GM19452 (cell line): Measurements from ENCODE around the gene PTPRN2.

ENCODE experiments used
- ATAC-seq: cut with Tn5 transposase; IDR thresholded peaks from one replicate; pipeline ENCODE4 v1.9.1; 2021; ENCODE audit not compliant: unreplicated experiment

PTPRN2 gene

DNA sequence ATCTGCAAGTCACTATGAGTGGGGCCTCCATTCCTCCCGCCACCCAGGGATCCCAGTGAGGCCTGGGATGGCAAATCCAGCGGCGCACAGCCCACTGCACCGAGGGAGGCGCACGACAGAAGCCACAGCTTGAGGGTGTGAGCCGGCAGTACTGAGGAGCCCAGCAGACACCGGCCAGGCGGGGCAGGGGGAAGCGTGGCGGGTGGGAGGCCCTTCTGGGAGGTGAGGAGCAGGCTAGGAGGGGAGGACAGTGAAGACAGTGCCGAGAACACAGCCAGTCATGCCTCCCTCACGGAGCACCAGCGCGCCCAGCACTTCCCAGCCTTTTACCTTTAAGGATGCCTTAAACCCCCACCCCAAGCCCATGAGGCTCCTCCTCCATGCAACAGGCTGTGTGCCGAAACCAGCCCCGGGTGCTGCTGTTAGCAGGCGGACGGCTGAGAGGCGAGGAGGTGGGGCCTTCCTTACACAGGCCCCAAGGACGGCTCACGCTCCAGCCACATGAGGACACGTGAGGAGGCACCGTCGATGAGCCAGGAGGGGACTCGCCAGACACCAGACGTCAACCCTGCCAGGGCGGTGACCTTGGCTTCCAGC lies 258.5 kb downstream of the PTPRN2 start:
- ATAC-seq = no peak

DNA sequence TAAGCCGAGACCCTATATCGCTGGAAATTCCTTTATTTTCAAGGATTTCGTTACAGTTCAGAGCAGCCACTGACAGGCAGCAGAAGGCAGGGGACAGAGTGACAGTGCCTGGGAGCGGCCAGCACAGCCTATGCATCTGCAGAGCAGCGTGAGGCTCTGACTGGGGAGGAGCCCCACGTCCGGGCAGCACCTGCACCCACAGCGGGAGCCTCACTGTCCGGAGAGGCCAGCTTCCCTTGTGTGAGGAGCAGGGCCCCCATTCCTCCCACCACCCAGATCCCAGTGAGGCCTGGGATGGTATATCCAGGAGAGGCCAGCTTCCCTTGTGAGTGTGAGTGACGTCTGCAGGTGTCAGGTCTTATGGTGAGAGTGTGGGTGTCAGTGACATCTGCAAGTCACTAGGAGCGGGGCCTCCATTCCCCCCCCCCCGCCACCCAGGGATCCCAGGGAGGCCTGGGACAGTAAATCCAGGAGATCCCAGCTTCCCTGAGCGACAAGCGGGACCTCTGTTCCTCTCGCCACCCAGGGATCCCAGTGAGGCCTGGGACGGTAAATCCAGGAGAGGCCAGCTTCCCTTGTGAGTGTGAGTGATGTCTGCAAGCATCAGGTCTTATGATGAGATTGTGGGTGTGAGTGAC lies 259.1 kb downstream of the PTPRN2 start:
- no peak for ATAC-seq

DNA sequence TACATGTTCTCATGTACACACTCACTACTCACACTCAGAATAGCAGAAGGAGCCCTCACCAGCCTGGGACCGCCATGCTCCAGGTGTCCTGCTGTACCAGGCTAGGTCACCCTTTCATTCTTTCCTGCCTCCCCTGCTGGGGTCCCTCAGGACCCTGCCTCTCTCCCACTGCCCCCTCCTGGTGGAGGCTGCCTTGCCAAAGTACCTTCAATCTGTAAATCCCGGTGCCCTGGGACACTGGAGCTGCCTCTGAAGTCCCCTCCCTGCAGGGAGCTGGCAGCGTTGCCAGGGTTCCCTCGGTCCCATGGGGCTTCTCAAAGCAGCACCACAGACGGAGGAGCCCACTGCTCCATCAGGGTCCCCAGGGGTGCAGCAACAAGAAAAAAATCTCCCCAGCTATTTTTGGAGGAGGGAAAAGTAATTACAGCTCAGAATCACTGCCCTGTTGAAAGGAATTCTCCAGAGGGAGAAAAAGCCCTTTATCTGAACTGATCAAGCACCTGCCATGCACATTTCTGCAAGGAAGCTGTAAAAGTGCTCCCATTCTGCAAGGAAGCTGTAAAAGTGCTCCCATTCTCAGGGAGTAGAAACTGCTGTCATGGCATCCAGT lies 259.9 kb downstream of the PTPRN2 start:
- ATAC-seq = no peak

DNA sequence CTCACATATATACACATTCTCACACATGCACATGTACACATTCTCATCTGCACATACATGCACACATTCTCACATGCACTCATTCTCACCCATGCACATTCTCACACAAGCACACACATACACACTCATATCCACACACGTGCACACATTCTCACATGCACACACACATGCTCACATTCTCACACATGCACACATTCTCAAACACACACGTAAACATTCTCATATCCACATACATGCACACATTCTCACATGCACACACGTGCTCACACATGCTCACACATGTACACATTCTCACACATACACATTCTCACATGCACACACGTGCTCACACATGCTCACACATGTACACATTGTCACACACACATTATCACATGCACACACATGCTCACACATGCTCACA lies 260.6 kb downstream of the PTPRN2 start:
- no peak for ATAC-seq

DNA sequence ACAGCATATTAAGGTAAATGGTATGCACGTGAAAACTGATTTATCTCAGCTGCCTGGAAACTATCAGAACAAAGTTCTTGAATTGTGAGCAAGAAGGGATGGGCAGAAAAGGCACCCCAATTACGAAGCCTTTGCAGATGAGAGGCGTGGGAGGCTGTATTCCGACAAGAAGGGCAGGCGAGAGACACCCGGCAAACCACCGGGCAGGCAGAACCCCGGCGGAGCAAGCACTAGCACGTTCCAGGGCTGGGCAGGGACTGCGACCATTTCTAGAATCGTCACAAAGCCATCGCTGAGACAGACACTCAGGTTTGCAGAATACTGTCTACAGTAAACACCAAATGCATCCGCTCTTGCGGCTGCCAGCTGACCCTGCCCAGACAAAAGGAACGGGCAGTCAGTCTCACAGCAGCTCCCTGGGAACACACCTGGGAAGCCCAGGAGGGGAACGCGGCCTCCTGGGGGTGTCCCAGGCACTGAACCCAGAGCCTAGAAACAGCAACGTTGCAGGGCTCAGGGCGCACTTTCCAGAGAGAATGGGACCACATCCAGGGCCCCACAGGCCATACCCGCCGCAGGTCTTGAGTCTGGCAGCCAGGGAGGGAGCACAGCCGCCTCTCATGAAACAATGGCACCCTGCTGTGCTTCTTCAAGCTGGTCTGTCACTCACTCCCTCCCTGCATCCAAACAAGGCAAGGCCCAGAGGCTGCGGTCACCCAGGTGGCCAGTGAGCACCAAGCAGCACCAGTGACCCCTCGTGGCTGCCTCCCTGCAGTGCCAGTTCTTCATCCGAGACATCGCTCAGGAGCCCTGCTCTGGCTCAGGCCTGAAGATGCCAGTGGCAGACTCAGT lies 261.9 kb downstream of the PTPRN2 start:
- no peak for ATAC-seq

DNA sequence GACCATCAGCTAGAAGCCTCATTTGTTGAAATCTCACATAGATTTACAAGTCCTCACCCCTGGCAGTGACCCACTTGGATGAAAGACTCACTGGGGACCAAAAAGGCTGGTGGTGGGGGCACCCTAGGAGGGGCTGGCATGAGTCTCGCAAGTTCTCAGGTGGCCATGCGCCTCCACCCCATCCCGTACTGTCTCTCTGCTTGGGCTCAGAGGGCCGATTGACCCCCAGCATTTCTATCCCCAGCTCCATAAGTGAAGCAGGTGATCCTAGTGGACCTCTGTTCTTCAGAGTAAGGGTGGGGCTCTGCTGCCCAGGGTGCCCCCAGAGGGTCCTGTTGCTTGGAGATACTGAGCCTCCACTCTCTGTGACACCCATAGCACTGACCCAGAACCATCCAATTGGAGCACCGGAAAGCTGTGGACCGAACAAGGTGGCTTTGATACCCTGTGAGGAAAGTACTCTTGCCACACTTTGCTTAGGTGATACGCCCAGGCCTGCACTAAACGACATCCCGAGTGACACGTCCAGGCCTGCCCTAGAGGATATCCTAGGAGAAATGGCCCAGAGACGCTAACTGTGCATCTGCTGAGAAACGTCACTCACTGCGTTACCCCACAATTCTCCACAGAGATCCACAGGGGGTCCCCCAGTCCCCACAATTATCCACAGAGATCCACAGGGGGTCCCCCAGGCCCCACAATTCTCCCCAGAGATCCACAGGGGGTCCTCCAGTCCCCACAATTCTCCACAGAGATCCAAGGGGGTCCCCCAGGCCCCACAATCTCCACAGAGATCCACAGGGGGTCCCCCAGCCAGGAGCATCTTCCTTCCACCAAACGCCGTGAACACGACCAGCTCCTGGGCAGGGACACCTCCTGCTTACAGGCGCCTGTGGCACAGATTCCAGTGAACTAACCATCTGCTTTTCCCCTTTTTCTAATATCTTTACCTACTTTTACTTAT lies 262.9 kb downstream of the PTPRN2 start:
- no peak for ATAC-seq

DNA sequence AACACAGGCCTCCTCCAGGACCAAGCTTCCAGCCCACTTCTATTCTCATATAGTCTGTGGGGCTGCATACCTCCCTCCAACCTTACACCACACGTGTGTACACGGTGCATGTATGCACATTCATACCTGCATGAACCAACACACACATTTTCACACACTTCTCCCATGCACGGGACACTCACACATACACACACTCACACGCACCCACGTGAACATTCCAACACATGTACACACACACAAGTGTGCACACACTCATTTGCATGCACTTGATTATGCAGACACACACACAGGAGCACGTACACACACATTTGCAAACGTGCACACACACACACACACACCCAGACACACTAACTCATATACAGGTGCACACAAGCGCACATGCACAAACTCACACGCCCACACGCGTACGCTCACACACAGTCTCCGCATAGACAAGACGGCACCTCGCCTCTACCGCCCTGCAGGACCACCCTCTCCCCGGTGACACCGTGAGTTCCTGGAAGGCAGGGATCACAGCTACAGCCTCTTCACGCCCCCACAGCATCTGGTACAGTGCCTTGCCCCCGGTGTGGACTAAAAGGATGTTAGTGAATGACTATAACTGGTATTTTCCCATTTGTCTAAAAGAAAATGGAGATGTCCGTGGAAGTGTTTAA lies 263.8 kb downstream of the PTPRN2 start:
- no peak for ATAC-seq

DNA sequence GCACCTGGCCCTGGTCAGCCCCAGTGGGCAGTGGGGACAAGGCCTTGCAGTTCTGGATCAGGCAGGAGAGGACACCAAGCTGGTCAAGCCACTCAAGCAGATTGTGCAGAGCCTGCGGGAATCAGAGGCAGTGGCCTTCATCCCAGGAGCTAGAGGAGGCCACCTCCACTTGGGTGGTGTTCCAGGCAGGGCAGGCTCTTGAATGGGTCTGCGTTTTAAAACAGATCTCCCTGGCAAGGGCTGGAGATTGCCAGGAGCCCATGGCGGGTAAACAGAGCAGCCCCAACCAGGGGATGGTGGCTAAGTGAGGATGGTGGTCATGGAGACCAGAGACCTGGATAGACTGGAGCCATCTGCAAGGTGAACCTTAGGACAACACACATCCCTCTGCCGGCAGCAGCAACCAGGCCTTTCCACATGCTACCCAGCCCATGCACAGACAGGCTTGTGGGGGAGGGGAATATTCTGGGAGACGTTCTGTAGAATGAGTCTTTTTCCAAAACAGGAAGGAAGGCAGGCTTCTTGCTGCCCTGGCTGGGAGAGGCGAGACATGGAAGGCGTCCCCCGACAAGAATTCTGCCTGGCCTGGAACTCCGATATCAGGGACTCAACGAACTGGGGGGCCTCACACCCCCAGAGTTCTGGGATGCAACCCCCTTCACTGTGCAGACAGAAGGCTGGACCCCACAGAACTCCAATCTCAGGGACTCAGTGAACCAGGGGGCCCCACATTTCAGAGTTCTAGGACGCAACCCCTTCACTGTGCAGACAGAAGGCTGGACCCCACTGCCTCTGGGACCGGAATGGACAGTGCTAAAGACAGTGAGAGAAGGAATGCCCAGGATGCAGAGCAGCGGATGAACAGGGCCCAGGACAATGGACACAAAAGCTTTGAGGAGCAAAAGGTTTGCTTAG lies 264.8 kb downstream of the PTPRN2 start:
- no peak for ATAC-seq

DNA sequence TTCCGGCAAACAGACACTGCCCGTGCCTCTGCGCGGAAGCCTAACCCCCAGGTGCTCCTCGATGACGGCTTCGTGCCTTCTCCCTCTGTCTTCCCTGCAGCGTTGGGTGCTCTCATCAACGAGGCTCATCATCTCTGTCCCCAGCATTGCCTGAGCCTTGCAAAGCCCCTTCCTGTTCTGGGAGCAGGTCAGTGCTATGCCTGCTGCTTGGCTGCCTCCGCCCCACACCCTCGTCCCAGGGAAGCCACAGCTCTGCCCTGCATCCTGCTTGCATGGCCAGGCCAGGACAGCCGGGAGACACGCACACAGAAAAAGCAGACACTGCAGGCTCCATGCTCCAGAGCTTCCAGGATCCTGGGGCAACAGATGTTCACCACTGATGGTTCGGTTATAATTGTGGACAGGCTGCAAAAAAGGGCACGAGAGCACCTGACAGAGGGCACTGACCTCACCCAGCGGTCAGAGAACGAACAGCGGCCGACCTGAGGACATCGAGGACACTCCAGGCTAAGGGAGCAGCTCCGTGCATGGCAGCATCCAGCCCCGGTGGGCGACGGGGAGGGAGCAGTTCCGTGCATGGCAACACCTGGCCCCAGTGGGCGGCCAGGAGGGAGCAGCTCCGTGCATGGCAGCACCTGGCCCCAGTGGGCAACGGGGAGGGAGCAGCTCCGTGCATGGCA lies 265.5 kb downstream of the PTPRN2 start:
- ATAC-seq = no peak

DNA sequence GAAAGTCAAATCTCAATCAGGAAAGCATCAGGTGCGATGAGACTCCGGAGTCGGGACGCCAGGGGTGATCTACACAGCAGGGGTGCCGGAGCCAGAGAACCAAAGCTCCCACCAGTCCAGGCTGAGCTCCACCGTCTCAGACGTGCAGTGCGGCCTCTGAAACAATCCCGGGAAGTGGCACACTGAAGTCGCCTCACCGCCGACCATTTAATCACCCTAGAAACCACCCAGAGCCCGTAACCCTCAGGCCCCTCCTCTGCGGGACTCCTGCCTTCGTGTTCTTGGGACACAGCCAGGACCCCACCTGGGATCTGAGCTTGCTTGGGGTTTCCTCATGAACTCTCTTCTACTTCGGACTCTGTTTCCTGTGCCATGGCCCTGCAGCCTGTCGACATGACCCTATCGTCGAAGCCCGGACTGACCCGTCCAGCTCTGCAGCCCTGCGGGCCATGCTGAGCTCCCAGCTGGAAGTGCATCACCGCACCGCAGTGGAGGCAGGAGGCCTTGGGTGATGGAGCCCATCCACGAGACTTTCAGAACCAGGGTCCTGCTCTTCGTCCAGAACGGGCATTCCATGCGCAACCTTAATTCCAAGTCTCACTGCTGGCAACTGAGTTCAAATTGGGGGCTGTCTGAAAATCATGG lies 266.4 kb downstream of the PTPRN2 start:
- no peak for ATAC-seq

DNA sequence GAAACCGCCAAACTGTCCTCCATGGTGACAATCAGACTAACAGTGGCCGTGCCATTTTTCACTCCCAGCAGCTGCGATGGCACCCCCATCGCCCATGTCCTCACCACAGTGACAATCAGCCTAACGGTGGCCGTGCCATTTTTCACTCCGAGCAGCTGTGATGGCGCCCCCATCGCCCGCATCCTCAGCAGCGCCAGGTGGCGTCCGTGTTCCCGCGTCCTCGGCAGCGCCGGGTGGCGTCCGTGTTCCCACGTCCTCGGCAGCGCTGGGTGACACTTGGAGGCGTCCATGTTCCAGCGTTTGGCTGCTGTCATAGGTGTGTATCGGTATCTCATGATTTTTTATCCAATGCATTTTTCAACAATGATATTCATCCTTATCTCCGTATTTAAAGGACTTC lies 267.3 kb downstream of the PTPRN2 start:
- ATAC-seq = no peak

DNA sequence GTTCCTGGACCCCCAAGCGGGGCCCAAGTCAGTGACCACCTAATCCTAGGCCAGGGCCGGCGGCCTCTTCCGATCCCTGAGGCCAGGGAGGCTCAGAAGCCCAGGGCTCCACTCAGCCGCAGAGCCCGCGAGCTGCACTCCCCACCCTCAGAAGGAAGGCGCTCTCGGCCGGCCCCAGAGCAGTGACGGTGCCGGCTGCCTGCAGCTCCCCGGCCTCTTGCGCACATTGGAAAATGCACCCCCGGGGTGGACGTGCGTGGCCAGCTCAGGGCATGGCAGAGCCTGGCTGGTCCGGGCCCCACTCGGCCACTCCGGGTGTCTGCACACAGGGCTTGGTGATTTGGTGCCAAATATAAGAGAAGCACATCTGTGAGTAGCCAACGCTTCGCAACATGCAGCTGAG lies 269.1 kb downstream of the PTPRN2 start:
- no peak for ATAC-seq

DNA sequence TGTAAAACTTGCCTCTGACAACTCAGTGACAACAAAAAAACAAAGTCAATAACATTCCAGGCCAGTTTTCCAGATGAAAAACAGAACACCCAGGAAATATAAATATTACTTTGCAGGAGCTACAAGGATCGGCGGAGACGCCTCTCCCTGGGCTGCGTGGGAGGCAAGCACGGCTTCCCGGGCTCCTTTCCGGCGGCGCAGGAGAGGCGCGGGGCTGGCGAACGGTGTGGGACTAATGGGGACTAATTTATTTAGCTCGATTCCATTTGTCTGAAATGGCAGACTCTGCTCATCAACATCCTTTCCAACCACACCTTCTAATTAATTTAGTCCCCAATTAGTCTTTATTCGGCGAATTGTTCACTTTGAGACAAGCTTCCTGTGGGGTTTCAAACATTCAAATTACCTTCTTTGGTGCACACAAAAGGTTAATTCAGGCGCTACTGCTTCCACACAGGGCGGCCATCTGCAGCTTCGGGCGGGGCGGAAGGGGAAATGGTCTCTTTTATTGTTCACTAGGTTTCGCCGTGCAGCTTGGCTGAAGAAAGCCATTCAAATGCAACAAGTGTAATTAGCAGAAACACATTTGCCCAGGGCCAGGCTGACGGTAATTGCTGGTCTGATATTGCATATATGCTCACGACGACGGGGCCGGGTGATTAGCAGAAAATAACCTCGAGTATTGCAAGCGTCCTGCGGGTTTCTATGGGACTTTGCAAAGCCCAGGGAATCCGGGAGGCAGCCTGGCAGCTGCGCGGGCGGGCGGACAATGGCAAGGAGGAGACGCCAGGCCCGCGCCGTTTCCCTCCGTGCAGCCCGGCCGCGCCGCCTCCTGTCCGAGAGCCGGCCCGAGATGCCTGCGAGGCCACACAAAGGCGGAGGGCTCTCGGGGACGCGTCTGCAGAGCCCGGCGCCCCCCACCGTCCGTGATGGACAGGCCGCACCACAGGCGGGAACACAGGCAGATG lies 270.1 kb downstream of the PTPRN2 start:
- ATAC-seq = no peak

DNA sequence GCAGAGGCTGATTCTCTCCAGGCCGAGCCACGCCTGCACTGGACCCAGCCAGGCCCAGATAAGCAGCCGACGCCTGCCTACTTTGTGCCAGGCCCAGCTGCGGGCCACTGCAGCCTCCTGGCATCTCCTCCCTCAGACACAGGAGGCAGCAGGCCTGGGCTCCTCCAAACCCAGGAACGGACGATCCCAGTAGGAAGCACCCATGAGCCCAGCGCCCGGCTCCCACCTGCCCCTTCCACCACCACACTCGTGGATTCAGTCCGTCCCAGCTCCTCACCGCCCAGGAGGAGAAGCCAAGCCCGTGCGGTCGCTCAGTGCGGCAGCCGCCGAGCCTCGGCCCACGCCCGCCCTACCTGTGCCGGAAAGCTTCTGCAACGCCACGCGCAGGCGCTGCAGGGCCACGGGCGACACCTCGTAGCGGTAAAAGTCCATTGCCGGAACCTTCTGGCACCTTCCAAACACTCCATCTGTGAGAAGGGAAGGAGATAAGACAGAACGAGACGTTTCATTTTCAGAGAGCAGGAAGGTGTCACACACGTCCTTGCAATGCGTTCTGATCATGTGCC lies 271.1 kb downstream of the PTPRN2 start:
- no peak for ATAC-seq

DNA sequence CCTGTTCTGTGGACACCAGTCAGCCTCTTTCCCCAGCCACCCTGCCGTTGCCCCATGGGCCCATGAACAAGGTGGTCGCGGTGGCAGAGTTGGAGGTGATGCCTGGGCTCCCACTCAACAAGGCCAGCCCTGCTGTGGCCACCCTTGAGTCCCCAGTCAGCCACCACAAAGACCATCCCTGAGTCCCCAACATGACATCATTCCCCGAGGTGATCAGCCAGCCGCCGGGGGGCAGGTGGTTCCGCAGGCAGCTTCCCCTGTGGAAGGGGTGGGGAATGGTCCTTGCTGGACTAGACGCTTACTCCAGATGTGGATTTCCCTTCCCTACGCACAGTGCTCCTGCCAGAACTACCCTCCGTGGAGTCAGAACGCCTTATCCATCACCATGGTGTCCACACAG lies 271.7 kb downstream of the PTPRN2 start:
- ATAC-seq = no peak

DNA sequence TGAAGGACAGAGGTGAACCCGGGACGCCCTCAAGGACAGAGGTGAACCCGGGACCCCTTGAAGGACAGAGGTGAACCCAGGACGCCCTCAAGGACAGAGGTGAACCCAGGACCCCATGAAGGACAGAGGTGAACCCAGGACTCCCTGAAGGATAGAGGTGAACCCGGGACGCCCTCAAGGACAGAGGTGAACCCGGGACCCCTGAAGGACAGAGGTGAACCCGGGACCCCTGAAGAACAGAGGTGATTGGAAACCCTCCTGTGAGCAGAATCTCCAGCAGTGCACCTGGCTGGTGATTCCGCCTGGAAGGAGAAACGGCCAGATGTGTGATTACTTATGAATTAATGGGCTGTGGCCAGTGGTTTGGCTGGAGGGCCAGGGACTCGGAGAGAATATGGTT lies 272.3 kb downstream of the PTPRN2 start:
- ATAC-seq = no peak

DNA sequence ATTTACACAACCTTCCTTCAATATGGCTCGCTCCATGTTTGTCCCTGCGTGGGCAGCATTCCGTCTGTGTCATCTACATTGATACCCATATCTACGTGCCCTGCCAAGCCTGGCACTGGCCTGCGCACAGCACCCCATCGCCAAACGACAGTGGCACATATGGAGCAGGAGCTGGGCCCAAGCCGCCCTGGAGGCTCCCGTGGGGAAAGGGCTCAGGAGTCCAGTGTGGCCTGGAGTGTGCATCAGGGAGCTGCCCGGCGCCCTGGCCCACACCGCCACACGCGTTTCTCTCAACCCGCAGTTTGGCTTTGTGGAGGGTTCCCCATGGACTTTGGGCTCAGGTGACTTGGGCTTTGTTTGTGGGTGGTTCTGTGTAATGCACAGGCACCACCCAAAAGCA lies 273.2 kb downstream of the PTPRN2 start:
- no peak for ATAC-seq
